NCI-H1048 (cell line): ENCODE results near the gene ABCC11.

Source experiments
- DNase-seq: peaks from one replicate; lab custom pipeline; 2025; lab: John Stamatoyannopoulos, UW

ABCC11 gene

GRCh38 chr16:48247311-48247710, at the start of gene ABCC11:
ABCC11 (minus strand) TSS chr16:48247539; CDS start chr16:48231921, 15,618 bp downstream.
- DNase-seq, result no peak

GRCh38 chr16:48295488-48296281, 48.3 kb upstream of the ABCC11 start:
- DNase-seq, result no peak

GRCh38 chr16:48294724-48295123, 47.4 kb upstream of the ABCC11 start:
- no peak for DNase-seq

- no peak for DNase-seq
Measured at GRCh38 chr16:48292452-48292851, 45.1 kb upstream of the ABCC11 start.

GRCh38 chr16:48291754-48292153, 44.4 kb upstream of the ABCC11 start:
- no peak for DNase-seq

- no peak for DNase-seq
Measured at GRCh38 chr16:48291303-48291702, 44.0 kb upstream of the ABCC11 start.

GRCh38 chr16:48287239-48287638, 39.9 kb upstream of the ABCC11 start:
- no peak for DNase-seq

GRCh38 chr16:48284772-48285409, 37.6 kb upstream of the ABCC11 start:
- DNase-seq, result no peak

- no peak for DNase-seq
Measured at GRCh38 chr16:48282636-48283263, 35.4 kb upstream of the ABCC11 start.

- DNase-seq, result no peak
Measured at GRCh38 chr16:48280546-48280945, 33.2 kb upstream of the ABCC11 start.

GRCh38 chr16:48279199-48279598, 31.9 kb upstream of the ABCC11 start:
- no peak for DNase-seq

GRCh38 chr16:48277158-48277557, 29.8 kb upstream of the ABCC11 start:
- no peak for DNase-seq

GRCh38 chr16:48276102-48276501, 28.8 kb upstream of the ABCC11 start:
- no peak for DNase-seq

- no peak for DNase-seq
Measured at GRCh38 chr16:48274476-48274875, 27.1 kb upstream of the ABCC11 start.

- no peak for DNase-seq
Measured at GRCh38 chr16:48272837-48273421, 25.6 kb upstream of the ABCC11 start.

GRCh38 chr16:48271728-48272127, 24.4 kb upstream of the ABCC11 start:
- DNase-seq, result no peak

- no peak for DNase-seq
Measured at GRCh38 chr16:48269011-48269410, 21.7 kb upstream of the ABCC11 start.

GRCh38 chr16:48262631-48263030, 15.3 kb upstream of the ABCC11 start:
- DNase-seq, result no peak

- no peak for DNase-seq
Measured at GRCh38 chr16:48261569-48261968, 14.2 kb upstream of the ABCC11 start.

- no peak for DNase-seq
Measured at GRCh38 chr16:48256579-48257177, 9.3 kb upstream of the ABCC11 start.

- no peak for DNase-seq
Measured at GRCh38 chr16:48252013-48252412, 4.7 kb upstream of the ABCC11 start.

GRCh38 chr16:48250520-48251278, 3.4 kb upstream of the ABCC11 start:
- no peak for DNase-seq
